BLaER1 treated with 17β-estradiol and CSF1 and Interleukin-3, amounts not matched to agents 10 nM and 100 nM (cell line): Measurements from ENCODE around the gene NPFFR1.
"Not testable (repeated sequence)": the region's sequence is repeated elsewhere in the genome, so short reads cannot be mapped to it uniquely, and the experiment has no call there.

Experiments
- H3K27ac ChIP-seq, 11 experiments: shearing (Covaris generic); formaldehyde crosslinking; 2 replicates each; pipeline ENCODE4 v1.8.1; 2022
- H3K27me3 ChIP-seq, 11 experiments: shearing (Covaris generic); formaldehyde crosslinking; 2 replicates each; pipeline ENCODE4 v1.8.1; 2022
- H3K36me3 ChIP-seq, 11 experiments: shearing (Covaris generic); formaldehyde crosslinking; 2 replicates each; pipeline ENCODE4 v1.8.1; 2022
- H3K4me1 ChIP-seq, 10 experiments: shearing (Covaris generic); formaldehyde crosslinking; 2 replicates each; pipeline ENCODE4 v1.8.1; 2022
- H3K4me2 ChIP-seq, 11 experiments: shearing (Covaris generic); formaldehyde crosslinking; 2 replicates each; pipeline ENCODE4 v1.8.1; 2022
- H3K4me3 ChIP-seq, 10 experiments: shearing (Covaris generic); formaldehyde crosslinking; 2 replicates each; pipeline ENCODE4 v1.8.1; 2022
- H3K9ac ChIP-seq, 11 experiments: shearing (Covaris generic); formaldehyde crosslinking; 2 replicates each; pipeline ENCODE4 v1.8.1; 2022
- H3K9me3 ChIP-seq, 11 experiments: shearing (Covaris generic); formaldehyde crosslinking; replicated peaks in 1 of 11; 2 replicates each; pipeline ENCODE4 v1.8.1; 2022
- H4K20me1 ChIP-seq, 11 experiments: shearing (Covaris generic); formaldehyde crosslinking; 2 replicates each; pipeline ENCODE4 v1.8.1; 2022
- Cebpa-rat ChIP-seq, 11 experiments: shearing (Covaris generic); IDR thresholded peaks; 2 replicates each; pipeline ENCODE4 v1.8.1; 2022

Gene NPFFR1

GRCh38 chr10:70256463-70256862 lies 27.3 kb downstream of the NPFFR1 start:
- H3K4me3 ChIP-seq, result no peak overlapping the region
- H3K9ac ChIP-seq, result no peak overlapping the region
- TF ChIP-seq Cebpa-rat (IDR thresholded peaks at IDR 0.05), result no peak
- no peaks in the 10 kb centered on the region; a peak in 1 of 22 replicates for H3K27me3 ChIP-seq
- H3K4me1 ChIP-seq, result peaks cover 0 to 6% (median 0%) of the 10 kb centered on the region in 10 experiments; a peak in 1 of 20 replicates
- no peak overlapping the region for H3K27ac ChIP-seq
- H4K20me1 ChIP-seq, result no peaks in the 10 kb centered on the region
- H3K4me2 ChIP-seq, result no peak overlapping the region
- peaks cover 19 to 37% (median 28%) of the 10 kb centered on the region in 11 experiments for H3K9me3 ChIP-seq
- H3K36me3 ChIP-seq, result 0 out of 22 replicates have a peak, but pooled peaks cover 0 to 6% (median 0%) of the 10 kb centered on the region in 11 experiments

- H3K4me3 ChIP-seq, result no peak overlapping the region
- H3K4me2 ChIP-seq, result no peak overlapping the region
- H3K27ac ChIP-seq, result no peak overlapping the region
- H3K9ac ChIP-seq, result no peak overlapping the region
- no peaks in the 10 kb centered on the region for H4K20me1 ChIP-seq
- H3K4me1 ChIP-seq, result peaks cover 0 to 6% (median 0%) of the 10 kb centered on the region in 10 experiments; a peak in 1 of 20 replicates
- no peaks in the 10 kb centered on the region for H3K36me3 ChIP-seq
- no peak for TF ChIP-seq Cebpa-rat (IDR thresholded peaks at IDR 0.05)
- H3K9me3 ChIP-seq, result peaks cover 11 to 28% (median 20%) of the 10 kb centered on the region in 11 experiments
- H3K27me3 ChIP-seq, result no peaks in the 10 kb centered on the region; a peak in 1 of 22 replicates
Measured at GRCh38 chr10:70255329-70256299, 28.2 kb downstream of the NPFFR1 start.

GRCh38 chr10:70254778-70255328 lies 29.0 kb downstream of the NPFFR1 start:
- Histone ChIP-seq H3K9ac (no peak overlapping the region), H3K4me1 (peaks cover 0 to 6% (median 0%) of the 10 kb centered on the region in 10 experiments; a peak in 1 of 20 replicates), H3K36me3 (no peaks in the 10 kb centered on the region), H3K4me3 (no peak overlapping the region), H3K9me3 (peaks cover 4 to 20% (median 12%) of the 10 kb centered on the region in 11 experiments; a peak in 18 of 22 replicates), H3K27ac (no peak overlapping the region), H3K4me2 (no peak overlapping the region), H4K20me1 (no peaks in the 10 kb centered on the region), H3K27me3 (no peaks in the 10 kb centered on the region; a peak in 1 of 22 replicates)
- no peak for TF ChIP-seq Cebpa-rat (IDR thresholded peaks at IDR 0.05)

- Histone ChIP-seq H3K4me3 (no peak overlapping the region), H3K9ac (no peak overlapping the region), H3K4me1 (peaks cover 0 to 6% (median 0%) of the 10 kb centered on the region in 10 experiments; a peak in 1 of 20 replicates), H3K27me3 (no peaks in the 10 kb centered on the region; a peak in 1 of 22 replicates), H3K36me3 (no peaks in the 10 kb centered on the region), H3K4me2 (no peak overlapping the region), H3K27ac (no peak overlapping the region), H4K20me1 (no peaks in the 10 kb centered on the region), H3K9me3 (peaks cover 4 to 18% (median 9%) of the 10 kb centered on the region in 11 experiments; a peak in 15 of 22 replicates)
- TF ChIP-seq Cebpa-rat (IDR thresholded peaks at IDR 0.05), result no peak
Measured at GRCh38 chr10:70253878-70254765, 29.7 kb downstream of the NPFFR1 start.

GRCh38 chr10:70250961-70251680 lies 32.7 kb downstream of the NPFFR1 start:
- no peak for TF ChIP-seq Cebpa-rat (IDR thresholded peaks at IDR 0.05)
- Histone ChIP-seq H3K4me1 (no peaks in the 10 kb centered on the region), H4K20me1 (no peaks in the 10 kb centered on the region), H3K4me2 (no peak overlapping the region), H3K9me3 (peaks cover 4 to 15% (median 9%) of the 10 kb centered on the region in 11 experiments; a peak in 15 of 22 replicates), H3K36me3 (no peaks in the 10 kb centered on the region), H3K27me3 (no peaks in the 10 kb centered on the region; a peak in 1 of 22 replicates), H3K27ac (no peak overlapping the region), H3K9ac (no peak overlapping the region), H3K4me3 (no peak overlapping the region)

- no peak overlapping the region for H3K4me3 ChIP-seq
- no peaks in the 10 kb centered on the region for H3K36me3 ChIP-seq
- no peaks in the 10 kb centered on the region for H3K27me3 ChIP-seq
- H3K4me2 ChIP-seq, result no peak overlapping the region
- H3K9me3 ChIP-seq, result no peaks in the 10 kb centered on the region
- H3K9ac ChIP-seq, result no peak overlapping the region
- H3K27ac ChIP-seq, result no peak overlapping the region
- H3K4me1 ChIP-seq, result no peaks in the 10 kb centered on the region
- TF ChIP-seq Cebpa-rat (IDR thresholded peaks at IDR 0.05), result no peak
- H4K20me1 ChIP-seq, result no peaks in the 10 kb centered on the region
Measured at GRCh38 chr10:70247360-70247759, 36.4 kb downstream of the NPFFR1 start.

- TF ChIP-seq Cebpa-rat (IDR thresholded peaks at IDR 0.05), result no peak
- Histone ChIP-seq H3K9ac (no peak overlapping the region), H4K20me1 (no peaks in the 10 kb centered on the region), H3K27me3 (no peaks in the 10 kb centered on the region), H3K36me3 (no peaks in the 10 kb centered on the region), H3K4me1 (no peaks in the 10 kb centered on the region), H3K4me2 (no peak overlapping the region), H3K4me3 (no peak overlapping the region), H3K27ac (no peak overlapping the region), H3K9me3 (peaks cover 21 to 44% (median 39%) of the 10 kb centered on the region in 11 experiments)
Measured at GRCh38 chr10:70241081-70241480, 42.7 kb downstream of the NPFFR1 start.

GRCh38 chr10:70239986-70240385 lies 43.8 kb downstream of the NPFFR1 start:
- H3K4me2 ChIP-seq, H3K4me1 ChIP-seq, H3K9ac ChIP-seq, H3K4me3 ChIP-seq, H3K36me3 ChIP-seq, H3K27ac ChIP-seq, H4K20me1 ChIP-seq, H3K27me3 ChIP-seq: not testable (repeated sequence)
- H3K9me3 ChIP-seq, result peaks cover 21 to 44% (median 39%) of the 10 kb centered on the region in 11 experiments

GRCh38 chr10:70239077-70239976 lies 44.5 kb downstream of the NPFFR1 start:
- not testable (repeated sequence) for H4K20me1 ChIP-seq, H3K9ac ChIP-seq, H3K4me2 ChIP-seq, H3K27ac ChIP-seq, H3K4me1 ChIP-seq, H3K36me3 ChIP-seq, H3K4me3 ChIP-seq, H3K27me3 ChIP-seq
- peaks cover 21 to 44% (median 39%) of the 10 kb centered on the region in 11 experiments for H3K9me3 ChIP-seq

- not testable (repeated sequence) for H3K36me3 ChIP-seq, H3K27me3 ChIP-seq, H3K4me1 ChIP-seq, H3K27ac ChIP-seq, H4K20me1 ChIP-seq, H3K4me3 ChIP-seq, H3K9ac ChIP-seq, H3K4me2 ChIP-seq
- peaks cover 21 to 44% (median 39%) of the 10 kb centered on the region in 11 experiments for H3K9me3 ChIP-seq
Measured at GRCh38 chr10:70237958-70238536, 45.8 kb downstream of the NPFFR1 start.
